HG02973 (cell line): ENCODE results near the gene ZNF184.
"Not testable (repeated sequence)": the region's sequence is repeated elsewhere in the genome, so short reads cannot be mapped to it uniquely, and the experiment has no call there.

Experiments
- ATAC-seq: cut with Tn5 transposase; IDR thresholded peaks from one replicate; pipeline ENCODE4 v1.9.1; 2021; ENCODE audit warnings: moderate library complexity; ENCODE audit not compliant: unreplicated experiment

ZNF184 gene

DNA sequence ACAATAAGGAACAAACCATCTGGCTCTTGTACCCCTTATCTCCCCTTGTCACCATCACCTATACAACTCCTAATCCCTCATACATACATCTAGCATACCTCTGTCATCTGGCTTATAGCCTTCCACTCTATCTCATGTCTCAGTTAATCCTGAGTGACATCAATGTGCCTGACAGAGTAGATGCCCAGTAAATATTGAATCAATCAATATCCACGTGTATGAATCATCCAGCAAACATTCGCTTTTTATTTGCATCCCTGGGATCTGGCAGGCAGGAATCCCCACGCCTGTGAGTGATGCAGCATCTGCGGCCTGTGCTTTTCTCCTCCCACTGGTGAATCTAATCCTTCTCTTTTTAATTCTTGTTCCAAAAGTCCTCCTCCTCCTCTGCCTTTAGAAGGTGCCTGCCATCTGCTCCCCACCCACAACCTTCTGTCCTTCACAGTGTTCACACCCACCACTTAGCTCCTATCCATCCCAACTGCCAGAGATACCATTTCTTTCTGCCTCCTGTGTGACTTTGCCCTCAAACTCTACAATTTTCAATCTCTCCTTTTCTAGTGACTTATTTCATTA lies 46.8 kb downstream of the ZNF184 start:
- ATAC-seq = no peak

- not testable (repeated sequence) for ATAC-seq
Observed at GRCh38 chr6:27424851-27425250, 48.1 kb downstream of the ZNF184 start.

GRCh38 chr6:27422651-27423332 lies 50.1 kb downstream of the ZNF184 start:
- no peak for ATAC-seq

DNA sequence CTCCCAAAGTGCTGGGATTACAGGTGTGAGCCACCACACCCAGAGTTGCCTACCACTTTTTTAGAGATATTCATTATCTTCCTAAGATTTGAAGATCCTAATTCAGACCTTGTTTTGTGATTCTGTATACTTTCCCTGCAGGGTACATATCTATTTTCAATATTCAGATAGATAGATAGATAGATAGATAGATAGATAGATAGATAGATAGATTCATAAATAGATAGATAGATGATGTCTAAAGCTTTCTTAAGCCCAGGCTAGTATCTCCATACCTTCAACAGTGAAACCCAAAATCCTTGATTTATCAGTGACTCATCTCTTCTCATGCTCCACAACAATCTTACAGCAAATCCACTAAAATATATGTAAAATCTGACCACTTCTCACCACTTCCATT lies 53.5 kb downstream of the ZNF184 start:
- ATAC-seq = no peak

- ATAC-seq = no peak
Observed at GRCh38 chr6:27415898-27416297, 57.0 kb downstream of the ZNF184 start.

- ATAC-seq = no peak
Observed at GRCh38 chr6:27414996-27415395, 57.9 kb downstream of the ZNF184 start.

DNA sequence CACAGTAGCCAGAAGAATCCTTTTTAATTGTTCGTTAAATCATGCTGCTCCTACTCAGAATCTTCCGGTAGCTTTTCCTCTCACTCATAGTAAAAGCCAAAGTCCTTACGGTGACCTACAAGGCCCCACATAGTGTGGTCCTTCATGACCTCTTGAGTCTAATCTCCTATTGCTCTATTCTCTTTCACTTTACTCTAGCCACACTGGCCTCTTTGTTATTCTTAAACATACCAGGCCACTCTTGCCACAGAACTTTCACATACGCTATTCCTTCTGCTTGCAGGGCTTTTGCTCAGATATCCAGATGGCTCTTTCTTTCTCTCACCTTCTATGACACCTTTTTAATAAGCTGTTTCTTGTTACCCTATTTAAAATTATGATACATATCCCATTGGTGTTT lies 58.6 kb downstream of the ZNF184 start:
- no peak for ATAC-seq

DNA sequence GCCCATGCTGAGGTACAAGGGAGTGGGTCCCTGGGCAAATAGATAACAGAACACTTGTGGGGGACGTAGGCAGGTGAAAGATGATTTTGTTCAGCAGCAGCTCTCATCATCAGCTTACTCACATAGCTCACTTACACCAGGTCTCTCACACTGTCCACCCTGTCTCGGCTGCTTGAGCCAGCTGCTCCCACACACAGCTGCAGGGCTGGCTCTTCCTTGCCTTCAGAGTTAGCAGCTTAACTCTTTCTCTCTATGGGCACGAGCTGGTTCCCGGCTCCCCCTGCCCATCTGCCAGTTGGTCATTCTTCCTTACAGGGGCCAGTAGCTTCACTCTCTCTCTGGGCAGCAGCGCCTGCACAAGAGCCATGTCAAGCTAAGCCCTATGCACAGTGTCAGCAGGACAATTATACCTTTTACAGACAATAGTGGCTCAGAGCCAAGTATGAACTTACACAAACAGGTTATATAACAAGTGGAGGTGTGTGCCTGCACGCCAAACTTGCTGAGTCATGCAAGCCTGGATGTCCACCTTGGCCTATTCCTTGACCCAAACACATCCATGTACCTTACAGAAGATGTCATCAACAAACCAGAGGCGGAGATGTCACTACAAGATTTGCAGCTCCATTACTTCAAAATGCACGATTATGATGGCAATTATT lies 65.6 kb downstream of the ZNF184 start:
- no peak for ATAC-seq

DNA sequence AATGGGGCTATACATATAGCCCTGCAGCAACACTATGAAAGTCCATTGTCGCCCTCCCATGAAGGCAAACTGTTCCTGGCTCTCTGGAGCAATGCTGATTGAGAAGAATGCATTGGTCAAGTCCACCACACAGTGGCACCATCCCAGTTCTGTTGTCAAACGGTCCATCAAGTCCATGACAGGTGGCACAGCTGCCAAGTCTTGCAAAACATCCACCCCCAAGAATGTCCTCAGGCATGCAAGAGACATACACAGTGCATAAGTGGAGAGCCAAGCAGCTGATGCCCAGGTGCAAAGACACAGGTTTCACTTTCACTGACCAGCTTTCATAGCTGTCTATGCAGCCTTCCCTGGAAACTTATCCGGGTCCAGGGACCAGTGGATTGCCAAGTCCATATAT lies 66.8 kb downstream of the ZNF184 start:
- ATAC-seq = no peak

DNA sequence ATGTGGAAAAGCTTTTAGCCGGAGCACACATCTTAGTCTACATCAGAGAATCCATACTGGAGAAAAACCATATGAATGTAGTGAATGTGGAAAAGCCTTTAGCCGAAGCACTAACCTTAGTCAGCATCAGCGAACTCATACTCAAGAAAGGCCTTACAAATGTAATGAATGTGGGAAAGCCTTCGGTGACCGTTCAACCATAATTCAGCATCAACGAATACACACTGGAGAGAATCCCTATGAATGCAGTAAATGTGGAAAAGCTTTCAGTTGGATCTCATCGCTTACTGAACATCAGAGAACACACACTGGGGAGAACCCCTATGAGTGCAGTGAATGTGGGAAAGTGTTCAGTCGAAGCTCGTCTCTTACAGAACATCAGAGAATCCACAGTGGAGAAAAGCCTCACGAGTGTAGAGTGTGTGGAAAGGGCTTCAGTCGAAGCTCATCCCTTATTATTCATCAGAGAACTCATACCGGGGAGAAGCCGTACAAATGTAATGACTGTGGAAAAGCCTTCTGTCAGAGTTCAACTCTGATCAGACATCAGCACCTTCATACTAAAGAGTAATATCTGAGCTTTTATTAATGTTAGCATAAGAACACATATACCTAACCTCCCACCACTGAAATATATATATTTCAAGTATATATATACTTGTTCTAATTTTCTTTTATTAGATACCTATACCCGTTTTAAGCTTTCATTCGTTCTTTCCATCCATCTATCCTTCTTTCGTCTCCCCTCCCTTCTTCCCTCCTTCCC lies 71.8 kb downstream of the ZNF184 start:
- no peak for ATAC-seq
